NCI-H2107 (cell line): ENCODE results near the gene SEMA4D.
"Not testable (repeated sequence)": the region's sequence is repeated elsewhere in the genome, so short reads cannot be mapped to it uniquely, and the experiment has no call there.

Experiments used
- DNase-seq: peaks from one replicate; lab custom pipeline; 2025; lab: John Stamatoyannopoulos, UW

Gene SEMA4D

DNA sequence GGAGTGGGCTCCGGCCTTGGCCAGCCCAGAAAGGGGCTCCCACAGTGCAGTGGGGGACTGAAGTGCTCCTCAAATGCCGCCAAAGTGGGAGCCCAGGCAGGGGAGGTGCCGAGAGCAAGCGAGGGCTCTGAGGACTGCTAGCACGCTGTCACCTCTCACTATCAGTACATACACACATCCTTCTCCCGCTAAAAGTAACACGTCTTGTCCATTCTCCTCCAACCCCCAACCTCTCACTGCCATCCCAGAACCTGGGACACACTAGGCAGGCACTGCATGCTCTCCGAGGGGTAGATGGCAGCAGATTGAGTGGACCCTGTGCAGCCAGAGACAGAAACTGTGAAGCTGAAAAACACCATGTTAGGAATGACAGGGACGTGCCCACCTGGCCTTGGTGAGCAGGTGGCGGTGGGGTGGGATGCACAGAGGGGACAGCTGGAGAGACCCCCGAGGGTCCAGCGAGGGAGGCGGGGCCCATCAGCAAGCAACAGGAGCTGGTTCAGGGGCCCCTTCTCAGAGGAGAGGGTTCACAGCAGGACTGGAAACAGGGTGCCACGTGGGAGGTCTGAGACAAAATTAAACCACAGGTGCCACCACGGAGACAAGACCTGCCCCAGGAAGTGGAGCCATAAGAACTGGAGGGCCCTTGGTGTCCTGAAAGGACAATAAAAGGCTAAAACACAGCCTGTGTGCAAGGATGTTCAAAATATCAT, 16.9 kb downstream of the SEMA4D start:
- no peak for DNase-seq

DNA sequence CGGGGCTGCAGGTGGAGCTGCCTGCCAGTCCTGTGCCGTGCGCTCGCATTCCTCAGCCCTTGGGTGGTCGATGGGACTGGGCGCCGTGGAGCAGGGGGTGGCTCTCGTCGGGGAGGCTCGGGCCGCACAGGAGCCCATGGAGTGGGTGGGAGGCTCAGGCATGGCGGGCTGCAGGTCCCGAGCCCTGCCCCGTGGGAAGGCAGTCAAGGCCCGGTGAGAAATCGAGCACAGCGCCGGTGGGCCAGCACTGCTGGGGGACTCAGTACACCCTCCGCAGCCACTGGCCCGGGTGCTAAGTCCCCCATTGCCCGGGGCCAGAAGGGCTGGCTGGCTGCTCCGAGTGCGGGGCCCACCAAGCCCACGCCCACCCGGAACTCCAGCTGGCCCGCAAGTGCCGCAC, 17.5 kb downstream of the SEMA4D start:
- DNase-seq = not testable (repeated sequence)

DNA sequence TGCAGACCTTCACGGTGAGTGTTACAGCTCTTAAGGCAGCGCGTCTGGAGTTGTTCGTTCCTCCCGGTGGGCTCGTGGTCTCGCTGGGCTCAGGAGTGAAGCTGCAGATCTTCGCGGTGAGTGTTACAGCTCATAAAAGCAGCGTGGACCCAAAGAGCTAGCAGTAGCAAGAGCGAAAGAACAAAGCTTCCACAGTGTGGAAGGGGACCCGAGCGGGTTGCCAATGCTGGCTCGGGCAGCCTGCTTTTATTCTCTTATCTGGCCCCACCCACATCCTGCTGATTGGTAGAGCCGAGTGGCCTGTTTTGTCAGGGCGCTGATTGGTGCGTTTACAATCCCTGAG, 18.3 kb downstream of the SEMA4D start:
- DNase-seq = not testable (repeated sequence)

DNA sequence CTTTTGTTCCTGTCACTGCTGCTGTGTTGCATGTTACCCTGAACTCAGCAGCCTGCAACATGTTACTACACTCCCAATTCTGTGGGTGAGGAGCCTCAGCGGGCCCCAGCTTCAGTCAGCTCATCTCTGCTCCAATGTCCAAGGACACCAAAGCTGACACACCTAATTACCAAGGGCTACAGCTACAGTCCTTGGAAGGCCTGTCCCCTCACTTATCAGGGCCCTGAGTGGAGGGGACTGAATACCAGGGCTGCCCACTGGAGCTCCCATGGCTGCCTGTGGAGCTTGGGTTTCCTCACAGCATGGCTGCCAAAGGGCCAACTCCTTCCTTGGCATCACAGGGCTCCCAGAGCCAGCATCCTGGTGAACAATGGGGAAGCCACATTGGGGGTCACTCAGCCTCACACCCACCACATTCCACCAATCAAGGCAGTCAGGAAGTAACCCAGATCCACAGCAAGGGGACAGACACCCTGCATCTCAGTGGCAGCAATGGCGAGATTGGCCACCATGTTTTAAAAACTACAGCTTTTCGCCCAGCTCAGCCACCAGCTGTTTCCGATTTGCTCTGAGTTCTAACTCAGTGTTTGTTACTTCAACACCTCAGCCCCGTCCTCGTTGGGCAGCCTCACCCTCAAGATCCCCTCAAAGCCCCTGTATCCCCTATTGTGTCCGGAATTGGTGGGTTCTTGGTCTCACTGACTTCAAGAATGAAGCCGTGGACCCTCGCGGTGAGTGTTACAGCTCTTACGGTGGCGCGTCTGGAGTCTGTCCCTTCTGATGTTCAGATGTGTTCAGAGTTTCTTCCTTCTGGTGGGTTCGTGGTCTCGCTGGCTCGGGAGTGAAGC, 18.9 kb downstream of the SEMA4D start:
- no peak for DNase-seq

DNA sequence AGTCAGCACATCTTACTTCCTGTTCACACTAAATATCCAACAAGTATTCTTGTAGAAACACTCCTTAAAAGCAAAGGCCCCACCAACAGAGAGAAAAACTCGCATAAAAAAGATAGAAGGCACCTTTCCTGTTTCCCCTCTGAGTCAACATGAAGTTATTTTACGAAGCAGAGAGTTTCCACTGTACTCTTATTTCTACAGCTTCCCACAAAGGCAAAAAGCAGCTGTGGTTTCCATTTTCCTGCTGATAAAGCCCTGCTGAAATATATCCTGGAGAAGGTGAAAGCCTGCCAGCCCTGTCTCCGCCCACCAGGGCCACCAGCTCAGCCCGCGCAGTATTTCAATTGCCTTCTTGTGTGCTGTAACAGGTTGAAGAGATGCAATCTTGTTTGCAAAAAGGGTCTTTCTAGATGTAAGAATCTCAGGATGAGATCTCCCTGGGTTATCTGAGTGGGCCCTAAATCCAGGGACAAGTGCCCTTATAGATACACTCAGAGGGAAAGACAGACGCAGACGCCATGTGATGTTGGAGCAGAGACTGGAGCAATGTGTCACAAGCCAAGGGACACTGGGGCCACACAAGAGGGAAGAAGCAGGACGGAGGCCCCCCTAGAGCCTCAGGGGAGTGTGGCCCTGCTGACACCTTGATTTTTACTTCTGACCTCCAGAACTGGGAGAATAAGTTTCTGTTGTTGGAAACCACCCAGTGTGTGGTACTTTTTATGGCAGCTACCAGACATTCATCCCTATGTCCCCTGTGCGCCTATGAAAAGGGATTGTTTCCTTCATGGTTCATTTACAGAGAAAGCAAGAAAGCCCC, 19.9 kb downstream of the SEMA4D start:
- DNase-seq = no peak

DNA sequence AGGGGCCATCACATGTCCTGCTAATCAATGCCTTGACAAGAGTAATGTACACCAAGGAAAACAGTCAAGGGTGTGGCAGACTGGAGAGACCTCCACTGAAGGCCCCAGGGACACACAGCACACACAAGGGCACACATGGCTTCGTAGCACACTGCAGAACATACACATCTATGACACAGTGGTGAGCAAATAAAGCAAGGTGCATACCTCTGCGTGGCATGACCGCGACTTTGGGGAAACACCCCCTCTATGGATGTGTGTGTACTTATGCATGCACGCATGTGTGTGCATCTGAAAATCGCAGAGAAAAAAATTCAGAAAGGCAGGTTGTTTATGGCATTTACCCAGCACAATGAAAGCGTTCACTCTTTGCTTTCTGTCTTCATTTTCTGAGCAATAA, 20.5 kb downstream of the SEMA4D start:
- DNase-seq = no peak

DNA sequence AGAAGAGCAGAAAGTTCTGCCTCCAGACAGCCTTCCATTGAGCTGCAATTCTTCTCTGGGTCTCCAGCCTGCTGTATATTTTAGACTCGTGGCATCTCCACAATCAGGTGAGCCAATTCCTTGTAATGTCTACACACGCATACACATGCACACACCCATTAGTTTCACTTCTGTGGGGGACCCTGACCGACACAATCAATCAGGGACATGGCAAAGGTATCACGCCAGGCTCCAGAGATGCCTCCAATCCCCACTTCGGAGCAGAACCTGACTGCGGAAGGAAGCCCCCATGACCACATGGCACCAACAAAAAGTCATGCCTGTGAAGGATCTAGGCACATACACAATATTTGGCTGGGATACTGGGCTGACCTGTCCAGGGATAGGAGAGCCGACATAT, 21.4 kb downstream of the SEMA4D start:
- no peak for DNase-seq

DNA sequence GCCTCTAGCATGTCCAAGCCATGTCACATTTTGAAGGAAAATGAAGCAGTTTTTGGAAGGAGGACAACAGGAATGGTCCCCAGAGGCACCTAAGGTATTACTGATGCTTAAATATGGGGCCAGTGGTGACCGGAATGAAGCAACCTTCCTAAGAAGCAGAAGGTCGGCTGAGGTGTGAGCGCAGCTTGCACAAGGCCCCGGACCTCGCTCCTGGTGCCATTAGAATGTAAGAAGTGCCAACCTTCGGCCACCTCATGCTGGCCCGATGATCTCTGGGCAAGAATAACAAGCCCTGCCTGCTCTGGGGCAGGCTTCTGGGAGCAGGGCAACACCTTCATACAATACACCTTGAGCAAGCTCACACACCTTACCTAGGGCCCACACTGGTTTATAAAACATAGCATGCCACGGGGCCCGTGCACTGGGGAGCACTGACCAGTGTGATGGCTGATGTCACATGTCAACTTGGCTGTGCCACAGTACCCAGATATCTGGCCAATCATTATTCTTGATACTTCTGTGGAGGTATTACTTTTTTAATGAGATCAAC, 21.9 kb downstream of the SEMA4D start:
- no peak for DNase-seq

DNA sequence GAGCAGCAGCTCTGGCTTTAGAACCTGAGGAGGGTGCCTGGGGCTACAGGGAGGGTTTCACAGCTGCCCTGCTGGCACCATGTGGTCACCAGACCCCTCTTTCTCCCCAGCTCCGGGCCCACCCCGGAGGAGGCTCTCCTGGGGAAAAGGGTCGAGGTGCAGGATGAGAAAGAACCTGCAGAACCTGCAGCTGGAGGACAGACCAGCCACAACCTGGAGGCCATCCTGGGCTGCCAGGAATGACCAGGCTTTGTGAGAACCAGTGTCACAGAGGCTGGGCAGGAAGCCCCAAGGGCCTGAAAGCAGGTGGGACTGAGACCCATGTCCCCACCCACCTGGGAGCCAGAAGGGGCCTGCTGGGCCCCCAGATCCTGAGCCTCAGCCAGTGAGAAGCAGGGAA, 23.0 kb downstream of the SEMA4D start:
- DNase-seq = no peak

DNA sequence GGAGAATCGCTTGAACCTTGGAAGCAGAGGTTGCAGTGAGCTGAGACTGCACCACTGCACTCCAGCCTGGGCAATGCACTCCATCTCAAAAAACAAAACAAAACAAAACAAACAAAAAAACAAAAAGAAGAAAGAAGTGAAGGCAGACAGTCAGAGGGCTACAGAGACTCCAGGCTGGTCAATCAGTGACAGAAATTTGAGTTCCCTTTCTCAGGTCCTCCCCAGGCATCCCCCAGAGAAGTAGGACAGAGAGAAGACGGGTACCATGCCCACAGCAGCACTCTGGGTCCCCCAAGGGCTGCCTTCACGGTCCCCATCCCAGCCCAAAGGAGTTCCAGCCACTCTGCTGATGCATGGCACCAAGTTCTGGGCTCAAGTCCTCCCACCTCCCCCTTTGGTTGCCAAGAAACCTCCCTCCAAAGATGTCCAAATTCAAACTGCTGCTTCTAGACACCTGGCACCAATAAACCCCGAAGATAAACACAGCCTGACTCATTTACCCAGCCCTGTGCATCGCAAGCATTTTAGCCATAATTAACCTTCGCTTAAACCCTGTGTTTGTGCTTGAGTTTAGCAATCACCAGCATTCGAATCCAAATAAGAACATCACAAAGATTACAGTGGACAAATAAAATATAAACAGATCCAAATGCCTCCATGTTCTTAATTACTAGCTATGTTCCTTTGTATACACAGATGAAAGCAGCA, 24.0 kb downstream of the SEMA4D start:
- no peak for DNase-seq

DNA sequence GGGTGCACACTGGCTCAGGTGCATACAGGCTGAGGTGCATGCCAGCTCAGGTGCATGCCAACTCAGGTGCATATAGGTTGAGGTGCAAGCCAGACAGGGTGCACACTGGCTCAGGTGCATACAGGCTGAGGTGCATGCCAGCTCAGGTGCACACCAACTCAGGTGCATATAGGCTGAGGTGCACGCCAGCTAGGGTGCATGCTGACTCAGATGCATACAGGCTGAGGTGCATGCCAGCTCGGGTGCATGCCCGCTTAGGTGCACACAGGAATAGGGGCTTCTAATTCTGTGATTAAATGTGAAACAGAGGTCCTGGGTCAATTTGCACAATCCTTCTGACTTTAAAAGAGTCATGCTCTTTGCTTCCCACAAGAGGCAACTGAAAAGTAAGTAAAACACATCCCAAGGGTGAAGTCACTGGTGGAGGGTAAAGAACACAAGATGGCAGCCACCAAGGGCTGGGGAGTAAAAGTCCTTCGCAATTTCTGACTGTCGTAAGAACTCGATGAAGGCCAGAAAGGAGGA, 26.1 kb downstream of the SEMA4D start:
- not testable (repeated sequence) for DNase-seq

DNA sequence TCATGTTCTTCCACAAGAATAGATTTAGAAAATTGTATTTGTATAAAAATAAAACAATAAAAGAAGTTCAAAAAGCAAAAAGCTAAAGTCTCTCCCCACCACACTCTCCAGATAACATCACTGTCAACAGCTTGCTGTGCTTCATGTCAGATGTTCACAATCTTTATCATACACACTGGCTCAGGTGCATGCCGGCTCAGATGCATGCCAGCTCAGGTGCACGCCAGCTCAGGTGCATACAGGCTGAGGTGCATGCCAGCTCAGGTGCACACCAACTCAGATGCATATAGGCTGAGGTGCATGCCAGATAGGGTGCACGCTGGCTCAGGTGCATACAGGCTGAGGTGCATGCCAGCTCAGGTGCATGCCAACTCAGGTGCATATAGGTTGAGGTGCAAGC, 26.5 kb downstream of the SEMA4D start:
- DNase-seq = no peak

DNA sequence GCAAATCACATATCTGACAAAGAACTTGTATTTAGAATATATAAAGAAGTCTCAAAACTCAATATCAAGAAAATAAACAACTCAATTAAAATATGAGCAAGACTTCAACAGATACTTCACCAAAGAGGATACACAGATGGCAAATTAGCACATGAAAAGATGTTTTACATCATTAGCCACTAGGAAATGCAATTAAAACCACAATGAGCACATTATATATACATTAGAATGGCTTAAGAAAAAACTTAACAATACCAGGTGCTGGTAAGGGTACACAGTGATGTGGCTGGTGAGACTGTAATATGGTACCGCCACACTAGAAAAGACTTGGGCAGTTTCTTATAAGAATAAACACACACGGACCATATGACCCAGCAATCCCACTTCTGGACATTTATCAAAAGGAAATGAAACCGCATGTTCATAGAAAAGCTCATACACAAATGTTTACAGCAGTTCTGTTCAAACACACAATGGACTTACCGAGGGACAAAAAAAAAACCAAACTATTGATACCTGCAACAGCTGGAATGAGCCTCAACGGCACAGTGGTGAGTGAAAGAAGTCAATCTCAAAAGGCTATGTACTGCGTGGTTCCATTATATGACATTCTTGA, 27.6 kb downstream of the SEMA4D start:
- no peak for DNase-seq

DNA sequence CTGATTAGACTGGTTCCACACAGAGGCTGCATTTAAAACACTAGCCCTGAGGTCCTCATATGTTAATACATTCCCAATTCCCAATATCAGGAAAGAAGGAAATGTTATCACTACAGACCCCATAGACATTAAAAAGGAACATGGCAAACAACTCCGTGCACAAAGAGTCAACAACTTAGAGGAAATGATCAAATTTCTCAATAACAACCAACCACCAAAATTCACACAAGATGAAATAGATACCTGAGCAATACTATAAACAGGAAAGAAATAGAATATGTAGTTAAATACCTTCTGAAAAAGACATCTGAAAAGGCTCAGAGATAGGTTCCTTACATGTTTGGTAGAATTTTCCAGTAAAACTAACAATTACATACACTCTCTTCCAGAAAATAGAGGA, 28.9 kb downstream of the SEMA4D start:
- no peak for DNase-seq

DNA sequence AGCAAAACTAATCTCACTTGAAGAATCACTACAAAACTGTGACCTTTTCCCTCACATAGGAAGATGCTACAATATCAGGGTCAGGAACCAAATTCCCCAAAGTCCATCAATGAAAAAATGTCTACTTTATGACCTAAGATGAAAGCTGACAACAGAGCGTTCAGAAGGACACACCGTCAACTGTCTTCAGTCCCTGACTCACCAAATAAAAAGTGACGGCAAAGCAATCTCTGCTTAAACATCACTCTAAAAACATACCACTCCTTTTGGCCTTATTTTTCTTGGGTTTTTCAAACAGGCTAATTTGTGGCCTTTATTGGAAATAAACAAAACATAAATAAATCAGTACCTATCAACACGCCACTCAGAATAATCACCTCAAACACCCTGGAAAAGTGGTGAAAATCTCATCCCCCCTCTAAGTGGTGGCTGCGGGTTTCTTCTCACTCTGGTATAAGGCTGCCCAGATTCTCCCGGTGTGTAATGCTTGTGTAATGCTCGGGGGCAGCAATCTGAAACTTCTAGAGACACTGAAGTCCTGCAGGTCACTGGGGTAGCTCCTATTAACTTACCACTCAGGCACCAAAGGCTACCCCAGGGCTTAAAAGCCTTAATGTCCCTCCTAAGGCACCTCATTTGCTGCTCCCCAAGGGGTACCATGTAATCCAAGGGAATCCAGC, 29.5 kb downstream of the SEMA4D start:
- no peak for DNase-seq

DNA sequence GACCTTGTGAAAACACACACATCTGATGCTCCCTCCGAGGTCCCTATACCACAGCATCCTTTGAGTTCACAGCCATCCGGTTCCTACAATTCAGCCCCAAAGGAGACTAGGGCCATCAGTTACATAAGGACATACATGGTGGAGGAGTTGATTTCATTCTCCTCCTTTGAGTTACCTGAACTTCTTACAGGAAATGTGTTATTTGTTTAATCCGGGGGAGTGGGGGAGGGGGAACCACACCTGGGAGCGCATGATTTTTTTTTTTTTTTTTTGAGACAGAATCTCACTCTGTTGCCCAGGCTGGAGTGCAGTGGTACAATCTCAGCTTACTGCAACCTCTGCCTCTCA, 30.7 kb downstream of the SEMA4D start:
- DNase-seq = no peak

DNA sequence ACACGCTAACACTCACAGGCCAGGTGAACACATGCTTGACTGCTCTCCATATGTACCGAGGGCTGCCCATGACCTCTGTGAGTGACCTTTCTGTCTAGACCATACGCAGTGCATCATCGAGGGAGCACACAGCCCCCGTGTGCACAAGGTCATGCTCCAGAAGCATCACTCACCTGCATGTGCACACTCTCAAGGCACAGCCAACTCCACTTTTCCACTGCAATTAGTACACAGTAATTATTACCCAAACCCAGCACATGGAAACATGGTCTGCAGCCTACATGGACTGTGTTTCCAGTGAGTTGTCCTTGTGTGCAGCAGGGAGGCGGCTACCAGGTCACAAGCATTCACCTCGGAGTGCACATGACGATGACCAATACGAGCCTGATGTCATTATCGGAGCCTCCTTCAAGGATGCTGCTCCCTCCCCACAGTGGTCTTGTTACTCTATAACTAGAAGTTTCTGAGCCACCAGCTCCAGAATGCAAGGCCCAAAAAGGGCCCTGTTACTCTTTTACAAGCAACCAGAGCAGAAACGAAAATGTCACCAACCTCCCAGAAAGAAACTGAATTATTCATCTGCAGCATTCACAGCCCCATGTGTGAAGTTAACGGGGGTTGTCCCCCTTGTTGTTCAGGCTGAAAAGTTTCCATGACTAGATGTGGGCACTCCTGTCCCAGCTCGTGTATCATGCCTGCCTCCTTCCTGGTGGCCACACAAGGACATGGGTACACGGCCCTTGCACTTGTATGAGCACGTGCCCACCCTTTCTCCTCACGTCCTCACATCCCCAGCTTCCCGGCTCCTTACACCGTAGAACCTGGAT, 31.2 kb downstream of the SEMA4D start:
- no peak for DNase-seq

DNA sequence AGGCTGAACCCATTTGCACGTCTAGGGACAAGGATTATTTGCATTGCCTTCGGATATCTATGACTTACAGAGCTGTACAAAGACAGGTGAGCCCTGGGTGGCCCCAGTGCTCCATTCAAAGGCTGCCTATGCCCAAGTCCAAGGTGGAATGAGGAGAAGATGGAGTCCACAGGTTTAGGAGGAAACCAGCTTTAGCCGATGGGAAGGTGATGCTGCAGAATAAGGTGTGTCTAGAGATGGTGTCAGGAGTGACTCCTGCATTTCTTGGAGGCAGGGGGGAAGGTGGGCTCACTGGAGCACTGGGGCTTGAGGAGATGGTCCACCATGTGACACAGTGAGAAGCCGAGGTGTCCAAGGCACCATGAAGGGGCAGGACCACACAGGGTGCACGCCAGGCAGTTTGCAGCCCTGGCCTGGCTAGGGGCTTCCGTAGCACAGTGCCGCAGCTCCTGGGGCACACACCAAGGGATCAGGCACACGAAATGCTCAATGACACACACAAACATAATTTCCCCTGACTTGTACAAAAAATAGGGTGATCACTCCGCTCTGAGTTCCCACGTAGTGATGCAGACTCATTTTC, 32.1 kb downstream of the SEMA4D start:
- DNase-seq = no peak

DNA sequence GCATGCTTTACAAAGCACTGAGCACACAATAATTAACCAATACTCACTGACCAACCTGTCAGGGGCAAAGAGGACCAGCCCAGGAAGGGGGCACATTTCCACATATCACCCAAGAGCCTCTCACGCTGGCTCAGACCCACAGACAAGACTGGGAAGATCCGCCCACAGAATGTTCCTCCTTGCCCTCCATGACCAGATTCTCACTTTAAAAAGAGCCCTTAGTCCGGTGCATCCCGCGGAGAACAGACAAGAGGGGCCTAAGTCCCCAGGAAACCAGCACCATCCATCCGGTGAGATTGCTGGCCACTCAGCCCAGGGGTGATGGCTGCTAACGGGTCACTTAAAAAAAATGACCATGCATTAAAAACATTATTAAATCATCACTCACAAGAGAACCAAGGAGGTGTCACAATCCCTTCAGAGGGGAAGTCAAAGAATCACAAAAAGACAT, 32.9 kb downstream of the SEMA4D start:
- DNase-seq = no peak
